ENCODE measurements around the gene RALGPS2. TPM values are rescaled to one million over a fixed set of nuclear protein-coding genes. Genes with fewer than 3 reads are reported as not detected.
"Not testable (repeated sequence)": the region's sequence is repeated elsewhere in the genome, so short reads cannot be mapped to it uniquely, and the experiment has no call there.

RALGPS2 gene
- total RNA-seq, 1 donor from 2014 or later = 16.0 TPM

GRCh38 chr1:178716111-178716510 is 8.9 kb upstream of the RALGPS2 start:
- intact Hi-C loops (cut with DNase I) = no loop called here
- DNase-seq (ENCODE audit: low spot score) (no peak), ATAC-seq (no peak)

DNA sequence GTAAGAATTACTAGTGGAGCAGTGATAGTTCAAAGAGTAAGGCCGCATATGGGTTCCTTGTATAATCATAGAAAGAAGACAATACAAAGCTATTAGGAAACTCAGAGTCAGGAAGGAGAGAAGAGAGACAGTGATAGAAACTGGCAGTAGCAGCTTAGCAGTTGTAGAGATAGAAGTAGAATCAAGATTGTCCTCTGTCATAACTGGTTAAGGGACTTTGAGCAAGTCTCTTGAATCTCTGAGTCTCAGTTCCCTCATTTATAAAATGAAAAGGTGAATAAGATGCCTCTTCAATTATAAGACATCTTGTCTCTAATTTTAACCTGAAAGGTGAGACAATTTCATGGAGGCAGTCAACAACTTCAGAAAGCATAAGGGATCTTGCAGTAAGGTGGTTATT is 6.5 kb upstream of the RALGPS2 start:
- DNase-seq (ENCODE audit: low spot score) = no peak
- intact Hi-C loops (cut with DNase I) = no loop called here
- ATAC-seq = no peak

GRCh38 chr1:178723546-178723945 is 1.5 kb upstream of the RALGPS2 start:
- DNase-seq (ENCODE audit: low spot score) = no peak
- intact Hi-C loops (cut with DNase I) = no loop called here
- no peak for ATAC-seq

DNA sequence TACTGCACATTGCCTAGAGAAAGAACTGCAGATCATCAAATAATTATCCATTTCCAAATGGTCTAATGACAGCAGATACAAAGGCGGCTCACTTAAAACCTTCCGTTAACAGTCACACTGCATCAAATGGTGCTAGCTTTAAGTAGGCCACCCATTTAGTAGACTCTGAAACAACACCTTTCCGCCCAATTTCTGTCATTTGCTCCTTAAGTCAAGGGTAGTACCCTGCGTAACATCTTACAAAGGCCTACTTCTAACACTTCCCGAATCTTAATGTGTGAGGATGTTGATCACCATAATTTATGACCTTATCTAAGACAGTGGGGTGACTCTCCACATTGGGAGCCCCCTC is 692 bp upstream of the RALGPS2 start:
- no peak for ATAC-seq
- intact Hi-C loops (cut with DNase I) = no loop called here

DNA sequence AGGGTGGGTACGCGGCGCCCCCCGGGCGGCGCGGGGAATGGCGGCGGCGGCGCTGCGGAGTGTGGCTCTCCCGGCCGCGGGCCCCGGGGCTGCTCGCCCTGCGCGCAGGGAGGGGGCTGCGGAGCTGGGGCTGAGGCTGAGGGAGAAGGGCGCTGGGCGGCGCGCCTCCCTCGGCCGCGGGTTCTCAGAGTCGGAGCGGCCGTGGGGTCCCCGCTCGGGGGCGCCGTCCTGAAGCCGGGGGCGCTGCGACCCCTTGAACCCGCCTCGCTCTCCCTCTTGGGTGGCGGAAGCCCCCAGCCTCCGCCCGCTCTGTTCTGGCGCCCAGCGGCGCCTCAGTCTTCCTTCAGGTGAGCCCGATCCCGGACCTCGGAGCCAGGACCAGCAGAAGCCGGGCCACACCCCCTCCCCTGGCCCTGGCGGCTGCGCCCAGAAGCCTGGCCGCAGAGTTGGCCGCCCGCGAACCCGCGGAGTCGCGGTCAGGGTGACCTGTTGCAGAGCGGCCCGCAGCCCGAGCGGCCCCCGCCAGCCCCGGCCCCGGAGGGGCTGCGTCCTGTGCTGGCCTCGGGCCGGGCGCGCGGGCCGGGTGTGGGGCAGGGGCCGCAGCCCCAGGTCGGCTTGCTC is 532 bp downstream of the RALGPS2 start:
- DNase-seq (ENCODE audit: low spot score) (peak; percentile 68), ATAC-seq (peak; percentile 41)
- intact Hi-C loops (cut with DNase I) = no loop called here

More for the DNA sequence above, 692 bp upstream of the RALGPS2 start:
- DNase-seq (ENCODE audit: low spot score) = no peak

- ATAC-seq (peak; percentile 88), DNase-seq (ENCODE audit: low spot score) (peak; percentile 65)
- intact Hi-C loops (cut with DNase I) = no loop called here
These were observed 1.1 kb downstream of the RALGPS2 start for GRCh38 chr1:178726087-178726517.

GRCh38 chr1:178726545-178726944 is 1.5 kb downstream of the RALGPS2 start:
- no peak for ATAC-seq
- intact Hi-C loops (cut with DNase I) = no loop called here
- no peak for DNase-seq (ENCODE audit: low spot score)

DNA sequence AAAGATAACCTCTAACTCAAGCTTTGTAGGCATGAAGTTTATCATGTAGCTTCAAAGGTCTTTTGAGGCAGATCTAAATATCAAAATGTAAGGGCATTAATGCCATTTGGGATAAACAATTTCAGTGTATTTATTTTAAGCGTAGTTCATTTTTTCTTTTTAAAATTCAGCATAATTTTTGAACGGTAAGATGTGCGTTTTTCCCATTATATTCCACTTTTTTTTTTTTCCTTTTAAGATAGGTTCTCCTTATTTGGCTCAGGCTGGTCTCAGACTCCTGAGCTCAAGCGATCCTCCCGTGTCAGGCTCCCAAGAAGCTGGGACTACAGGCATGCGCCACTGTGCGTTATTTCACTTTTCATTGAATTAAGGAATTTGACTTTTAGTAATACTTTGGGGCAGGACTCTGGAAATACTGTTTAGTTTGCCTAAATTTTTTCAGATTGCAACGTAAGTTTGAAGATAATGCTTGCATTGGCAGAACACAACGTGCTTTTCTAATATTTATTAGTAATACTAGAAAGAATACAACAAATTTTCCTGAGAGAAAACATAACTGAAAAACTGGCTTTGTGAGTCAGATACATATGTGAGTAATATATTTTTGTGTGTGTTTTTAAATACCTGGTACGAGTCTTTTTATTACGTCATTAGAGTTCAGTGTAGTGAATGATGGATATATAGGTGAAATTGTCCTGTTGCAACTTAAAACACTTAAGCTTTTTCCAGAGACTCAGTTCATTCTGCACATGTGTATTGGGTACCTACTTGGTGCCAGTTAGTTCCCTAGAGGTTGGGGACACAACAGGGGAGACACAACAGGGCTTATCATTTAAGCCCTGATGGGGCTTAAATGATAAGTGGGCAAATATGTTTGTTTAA is 2.2 kb downstream of the RALGPS2 start:
- ATAC-seq (no peak), DNase-seq (ENCODE audit: low spot score) (no peak)
- intact Hi-C loops (cut with DNase I) = no loop called here

DNA sequence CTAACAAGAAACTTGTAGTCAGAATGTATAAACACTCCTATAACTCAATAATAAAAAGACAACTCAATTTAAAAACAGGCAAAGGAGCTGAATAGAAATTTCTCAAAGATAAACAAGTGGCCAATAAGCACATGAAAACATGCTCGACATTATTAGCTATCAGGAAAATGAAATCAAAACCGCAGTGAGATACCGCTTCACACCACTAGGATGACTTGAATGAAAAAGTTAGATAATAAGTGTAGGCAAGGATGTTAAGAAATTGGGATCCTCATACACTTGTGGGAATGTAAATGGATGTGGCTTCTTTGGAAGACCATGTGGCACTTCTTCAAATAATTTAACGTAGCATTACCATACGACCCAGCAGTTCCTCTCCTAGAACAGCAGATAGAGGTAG is 8.9 kb downstream of the RALGPS2 start:
- ATAC-seq (no peak), DNase-seq (ENCODE audit: low spot score) (no peak)
- intact Hi-C loops (cut with DNase I) = no loop called here

DNA sequence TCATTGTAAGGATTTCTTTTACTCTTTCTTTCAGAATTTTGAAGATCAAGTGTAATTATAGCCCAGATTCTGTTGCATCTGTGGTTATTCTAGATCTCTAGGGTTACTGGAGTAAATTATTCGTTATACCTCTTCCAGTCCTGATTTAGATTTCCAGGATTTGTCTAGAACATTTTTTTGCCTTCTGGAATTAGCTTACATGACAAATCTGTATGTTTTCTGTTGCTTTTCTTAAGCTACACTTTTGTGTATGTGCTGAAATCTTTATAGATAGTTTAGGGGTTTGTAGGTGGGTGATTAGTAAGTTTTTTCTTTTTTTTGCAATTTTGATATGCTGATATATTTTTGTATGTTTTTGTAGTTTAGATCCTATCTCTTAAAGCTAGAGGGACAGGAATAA is 13.7 kb downstream of the RALGPS2 start:
- no peak for ATAC-seq
- DNase-seq (ENCODE audit: low spot score) = no peak
- intact Hi-C loops (cut with DNase I) = no loop called here

DNA sequence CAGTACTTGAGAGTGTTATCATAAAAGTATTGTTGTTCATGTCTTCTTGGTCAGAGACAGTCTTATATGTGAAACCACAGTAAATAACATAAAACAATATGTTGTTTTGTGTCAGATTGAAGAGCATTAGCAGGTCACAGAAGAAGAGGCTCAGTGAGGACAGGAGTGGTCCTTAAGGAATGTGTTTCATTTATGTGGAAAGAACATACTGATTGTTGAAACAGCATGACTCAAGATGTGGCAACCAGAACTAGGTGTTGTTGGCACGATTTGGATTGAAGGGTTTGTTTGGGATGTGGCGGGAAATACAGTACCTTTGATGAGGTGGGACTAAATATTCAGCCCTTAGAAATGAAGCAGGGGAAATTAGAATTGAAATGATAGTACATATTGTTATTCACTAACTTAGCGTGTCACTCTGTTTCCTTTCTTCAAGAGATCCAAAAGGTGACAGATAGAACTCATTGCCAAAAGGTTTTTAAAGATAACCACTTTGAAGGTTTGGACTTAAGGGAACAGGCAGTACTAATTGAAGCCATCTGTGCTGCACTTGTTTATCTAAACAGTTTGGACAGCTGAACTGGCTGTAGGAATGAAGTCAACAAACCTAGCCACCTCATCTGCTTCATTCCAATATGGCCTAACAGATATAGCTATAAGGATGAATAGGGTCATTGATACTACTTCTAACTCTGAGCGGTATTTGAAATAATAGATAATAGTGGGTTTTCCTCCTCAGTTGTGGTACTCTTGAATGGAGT is 14.4 kb downstream of the RALGPS2 start:
- intact Hi-C loops (cut with DNase I) = no loop called here
- DNase-seq (ENCODE audit: low spot score) (no peak), ATAC-seq (no peak)

- no peak for ATAC-seq
- intact Hi-C loops (cut with DNase I) = no loop called here
- DNase-seq (ENCODE audit: low spot score) = no peak
These were observed 15.4 kb downstream of the RALGPS2 start for GRCh38 chr1:178740491-178740890.

GRCh38 chr1:178740924-178741323 is 15.9 kb downstream of the RALGPS2 start:
- intact Hi-C loops (cut with DNase I) = no loop called here
- DNase-seq (ENCODE audit: low spot score) (no peak), ATAC-seq (no peak)

DNA sequence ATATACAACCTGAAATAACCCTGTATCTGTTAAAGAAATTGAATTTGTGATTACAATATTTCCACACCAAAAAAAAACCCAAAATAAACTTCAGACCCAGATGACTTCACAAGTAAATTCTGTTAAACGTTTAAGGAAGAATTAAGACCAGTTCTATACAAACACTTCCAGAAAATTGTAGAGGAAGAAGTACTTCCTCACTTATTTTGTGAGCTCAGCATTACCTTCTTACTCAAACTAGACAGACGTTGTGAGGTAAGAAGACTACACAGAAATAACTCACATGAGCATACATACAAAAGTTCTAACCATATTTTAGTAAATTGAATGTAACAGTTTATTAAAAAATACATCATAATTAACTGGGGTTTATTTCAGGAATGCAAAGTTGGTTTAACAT is 18.8 kb downstream of the RALGPS2 start:
- ATAC-seq = no peak
- DNase-seq (ENCODE audit: low spot score) = no peak
- intact Hi-C loops (cut with DNase I) = no loop called here

GRCh38 chr1:178745260-178745659 is 20.2 kb downstream of the RALGPS2 start:
- intact Hi-C loops (cut with DNase I) = no loop called here
- no peak for ATAC-seq
- DNase-seq (ENCODE audit: low spot score) = no peak

DNA sequence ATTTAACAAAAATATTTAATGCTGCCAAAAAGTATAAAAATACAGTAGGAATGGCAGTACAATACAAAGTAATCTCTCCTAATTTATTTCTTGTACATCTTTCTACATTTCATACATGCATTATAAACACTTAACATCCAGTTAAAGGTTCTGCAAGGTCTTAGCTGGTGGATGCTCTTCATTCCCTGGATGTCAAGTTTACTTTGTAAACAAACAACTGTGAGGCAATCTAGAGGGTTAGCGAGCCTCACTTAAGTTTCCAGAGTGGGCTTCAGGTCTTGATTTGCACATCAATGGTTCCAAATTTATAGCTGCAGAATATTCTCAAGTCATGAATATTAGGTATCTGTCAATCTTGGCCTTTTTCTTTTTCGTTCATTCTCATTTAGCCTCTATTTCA is 21.3 kb downstream of the RALGPS2 start:
- intact Hi-C loops (cut with DNase I) = no loop called here
- ATAC-seq (no peak), DNase-seq (ENCODE audit: low spot score) (no peak)

GRCh38 chr1:178747361-178747760 is 22.3 kb downstream of the RALGPS2 start:
- ATAC-seq; DNase-seq (ENCODE audit: low spot score); intact Hi-C loops (cut with DNase I): not testable (repeated sequence)

- intact Hi-C loops (cut with DNase I) = no loop called here
- DNase-seq (ENCODE audit: low spot score) = no peak
- no peak for ATAC-seq
These were observed 24.6 kb downstream of the RALGPS2 start for GRCh38 chr1:178749581-178750166.

DNA sequence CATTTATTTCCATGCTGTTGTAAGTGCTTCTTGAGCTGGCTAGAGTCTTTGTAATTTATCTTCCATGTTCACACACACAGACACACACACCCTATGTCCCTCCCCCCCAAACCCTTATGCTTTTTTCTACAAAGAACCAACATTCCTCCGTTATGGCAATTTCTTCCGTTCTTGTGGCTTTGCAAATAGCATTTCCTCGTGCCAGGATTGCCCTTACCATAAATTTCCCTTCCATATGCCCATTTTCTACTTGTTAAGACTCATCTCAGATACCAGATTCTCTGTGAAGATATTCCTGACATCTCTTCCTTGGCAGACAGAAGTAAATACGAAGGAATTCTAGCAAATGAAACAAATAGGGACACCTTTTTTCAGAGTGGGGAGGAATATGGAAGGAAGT is 26.0 kb downstream of the RALGPS2 start:
- intact Hi-C loops (cut with DNase I) = no loop called here
- ATAC-seq = no peak
- DNase-seq (ENCODE audit: low spot score) = no peak

DNA sequence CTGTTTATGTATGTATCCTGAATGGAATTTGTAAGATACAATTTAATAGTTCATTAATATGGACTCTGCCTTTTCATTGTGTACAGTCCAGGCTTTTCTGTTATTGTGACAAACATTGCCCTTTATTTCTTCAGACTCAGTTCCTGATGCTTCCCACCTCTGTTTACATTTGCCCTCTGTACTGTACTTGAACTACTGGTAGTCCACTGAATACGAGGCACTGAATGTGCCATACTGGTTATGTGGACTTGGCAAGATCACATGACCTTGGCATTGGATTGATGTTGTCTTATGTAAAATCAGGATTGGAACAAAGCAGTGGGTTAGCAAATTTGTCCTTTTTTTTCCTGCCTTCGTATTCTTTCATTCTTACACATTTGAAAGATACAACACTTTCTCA is 27.8 kb downstream of the RALGPS2 start:
- ATAC-seq (no peak), DNase-seq (ENCODE audit: low spot score) (no peak)
- intact Hi-C loops (cut with DNase I) = no loop called here

All from sciatic nerve (tissue), 2 donors.